Measurements from ENCODE around the gene SPIB.
A peak's percentile ranks its signal among the peaks of the same experiment; 100 is the strongest.
"Not testable (repeated sequence)": the region's sequence is repeated elsewhere in the genome, so short reads cannot be mapped to it uniquely, and the experiment has no call there.

SPIB gene

DNA sequence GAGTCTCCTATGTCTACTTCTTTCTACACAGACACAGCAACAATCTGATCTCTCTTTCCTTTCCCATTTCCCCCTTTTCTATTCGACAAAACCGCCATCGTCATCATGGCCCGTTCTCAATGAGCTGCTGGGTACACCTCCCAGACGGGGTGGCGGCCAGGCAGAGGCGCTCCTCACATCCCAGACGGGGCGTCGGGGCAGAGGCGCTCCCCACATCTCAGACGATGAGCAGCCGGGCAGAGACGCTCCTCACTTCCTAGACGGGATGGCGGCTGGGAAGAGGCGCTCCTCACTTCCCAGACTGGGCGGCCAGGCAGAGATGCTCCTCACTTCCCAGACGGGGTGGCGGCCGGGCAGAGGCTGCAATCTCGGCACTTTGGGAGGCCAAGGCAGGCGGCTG is 27.8 kb upstream of the SPIB start:
- not testable (repeated sequence) for DNase-seq (ENCODE audit: low read depth)

DNA sequence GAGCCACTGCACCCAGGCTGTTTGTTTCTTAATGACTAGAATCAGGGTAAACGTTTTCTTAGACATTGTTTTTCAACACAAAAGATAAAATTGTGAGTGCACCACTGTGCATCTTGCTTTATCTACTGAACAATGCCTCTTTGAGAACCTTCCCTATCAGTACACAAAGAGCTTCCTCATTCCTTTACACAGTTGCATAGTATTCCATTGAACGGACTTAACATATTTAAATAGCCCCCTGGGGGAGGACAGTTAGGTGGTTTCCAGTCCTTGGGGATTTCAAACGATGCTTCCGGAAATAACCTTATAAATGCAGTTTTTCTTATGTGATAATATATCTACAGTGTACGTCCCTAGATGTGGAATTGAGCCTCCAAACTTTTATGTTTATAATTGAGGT is 26.0 kb upstream of the SPIB start:
- DNase-seq (ENCODE audit: low read depth): no peak

DNA sequence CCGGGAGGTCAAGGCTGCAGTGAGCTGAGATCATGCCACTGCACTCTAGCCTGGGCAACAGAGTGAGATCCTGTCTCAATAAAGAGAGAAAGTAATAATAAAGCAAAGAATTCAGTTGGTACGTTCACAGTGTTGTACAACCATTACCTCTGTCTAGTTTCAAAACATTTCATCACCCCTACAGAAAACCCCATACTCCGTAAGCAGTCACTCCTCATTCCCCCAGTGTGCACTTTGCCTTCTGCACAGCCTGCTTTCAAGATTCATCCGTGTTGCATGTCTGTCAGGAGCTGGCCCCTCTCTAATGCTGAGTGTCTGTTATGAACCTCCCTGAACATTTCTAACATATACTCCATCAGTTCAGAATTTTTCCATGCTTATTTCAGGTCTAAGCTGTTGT is 25.1 kb upstream of the SPIB start:
- no peak for DNase-seq (ENCODE audit: low read depth)

DNA sequence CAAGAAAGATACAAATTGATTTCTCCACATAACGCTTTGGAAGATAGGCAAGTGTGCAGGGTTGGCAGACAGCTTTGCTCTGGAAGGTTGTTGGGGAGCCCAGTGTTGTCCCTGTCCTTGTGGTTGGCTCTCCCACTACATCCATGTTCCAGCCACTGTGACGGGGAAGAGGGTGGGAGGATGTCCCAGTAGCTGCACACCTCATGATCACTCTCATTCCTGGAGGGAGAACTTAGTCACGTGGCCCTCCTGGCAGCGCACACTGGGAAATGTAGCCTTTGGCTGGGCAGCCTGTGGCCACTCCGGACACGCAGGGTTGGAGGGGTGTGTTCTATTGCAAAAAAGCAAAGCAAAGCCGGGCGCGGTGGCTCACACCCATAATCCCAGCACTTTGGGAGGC is 24.7 kb upstream of the SPIB start:
- DNase-seq (ENCODE audit: low read depth): no peak

DNA sequence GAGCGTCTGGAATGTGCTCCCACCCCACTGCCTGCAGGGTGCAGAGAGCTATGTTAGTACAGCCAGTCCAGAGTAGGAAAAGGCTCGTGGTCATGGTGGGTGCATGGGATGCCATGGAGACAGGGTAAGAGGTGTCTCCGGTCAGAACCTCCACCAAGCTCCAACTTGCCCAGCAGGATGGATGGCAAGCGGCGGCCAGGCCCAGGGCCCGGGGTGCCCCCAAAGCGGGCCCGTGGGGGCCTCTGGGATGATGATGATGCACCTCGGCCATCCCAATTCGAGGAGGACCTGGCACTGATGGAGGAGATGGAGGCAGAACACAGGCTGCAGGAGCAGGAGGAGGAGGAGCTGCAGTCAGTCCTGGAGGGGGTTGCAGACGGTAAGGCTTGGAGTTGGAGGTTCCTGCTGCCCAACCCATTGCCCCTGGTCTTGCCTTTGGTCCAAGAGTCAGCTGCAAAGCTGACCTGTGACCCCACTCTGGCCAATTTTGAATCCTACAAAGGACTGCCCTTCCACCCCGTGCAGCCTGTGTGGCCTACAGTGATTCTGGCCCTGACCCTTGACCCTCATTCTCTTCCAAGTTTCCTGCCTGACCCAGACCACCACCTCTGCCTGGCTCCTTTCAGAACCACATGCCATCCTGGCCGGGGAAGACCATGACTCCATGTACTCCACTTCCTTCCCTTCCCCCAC is 19.9 kb upstream of the SPIB start:
- no peak for DNase-seq (ENCODE audit: low read depth)

DNA sequence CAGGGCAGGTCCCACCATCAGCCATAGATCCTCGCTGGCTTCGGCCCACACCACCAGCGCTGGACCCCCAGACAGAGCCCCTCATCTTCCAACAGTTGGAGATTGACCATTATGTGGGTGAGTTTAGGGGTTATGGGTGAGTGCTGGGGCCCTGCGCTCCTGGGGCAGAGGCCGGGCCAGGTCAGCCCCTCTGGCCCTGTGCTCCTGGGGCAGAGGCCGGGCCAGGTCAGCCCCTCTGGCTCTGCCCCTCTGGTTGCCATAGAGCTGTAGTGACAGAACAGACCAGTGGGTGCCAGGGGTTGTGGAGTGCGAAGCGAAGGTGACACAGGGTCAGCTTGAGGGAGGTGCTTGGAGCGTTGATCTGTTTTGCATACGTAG is 19.4 kb upstream of the SPIB start:
- DNase-seq (ENCODE audit: low read depth): no peak

DNA sequence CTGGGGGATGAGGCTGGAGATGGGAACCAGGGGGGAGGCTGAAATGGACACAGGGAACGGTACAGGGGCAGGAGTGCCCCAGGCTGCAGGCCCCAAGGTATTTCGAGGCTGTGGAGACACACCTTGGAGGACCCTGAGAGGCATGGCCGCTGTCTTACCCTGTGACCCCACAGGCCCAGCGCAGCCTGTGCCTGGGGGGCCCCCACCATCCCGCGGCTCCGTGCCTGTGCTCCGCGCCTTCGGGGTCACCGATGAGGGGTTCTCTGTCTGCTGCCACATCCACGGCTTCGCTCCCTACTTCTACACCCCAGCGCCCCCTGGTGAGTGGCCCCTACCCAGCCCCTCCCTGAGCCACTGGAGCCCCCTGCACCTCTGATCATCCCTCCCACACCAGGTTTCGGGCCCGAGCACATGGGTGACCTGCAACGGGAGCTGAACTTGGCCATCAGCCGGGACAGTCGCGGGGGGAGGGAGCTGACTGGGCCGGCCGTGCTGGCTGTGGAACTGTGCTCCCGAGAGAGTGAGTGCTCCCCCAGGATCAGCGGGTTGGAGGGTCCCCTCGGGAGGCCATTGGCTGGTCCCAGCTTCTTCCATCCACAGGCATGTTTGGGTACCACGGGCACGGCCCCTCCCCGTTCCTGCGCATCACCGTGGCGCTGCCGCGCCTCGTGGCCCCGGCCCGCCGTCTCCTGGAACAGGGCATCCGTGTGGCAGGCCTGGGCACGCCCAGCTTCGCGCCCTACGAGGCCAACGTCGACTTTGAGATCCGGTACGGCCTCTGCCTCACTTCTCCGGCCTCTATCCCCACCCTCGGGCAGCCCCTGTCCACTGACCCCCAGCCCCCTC is 16.9 kb upstream of the SPIB start:
- no peak for DNase-seq (ENCODE audit: low read depth)

DNA sequence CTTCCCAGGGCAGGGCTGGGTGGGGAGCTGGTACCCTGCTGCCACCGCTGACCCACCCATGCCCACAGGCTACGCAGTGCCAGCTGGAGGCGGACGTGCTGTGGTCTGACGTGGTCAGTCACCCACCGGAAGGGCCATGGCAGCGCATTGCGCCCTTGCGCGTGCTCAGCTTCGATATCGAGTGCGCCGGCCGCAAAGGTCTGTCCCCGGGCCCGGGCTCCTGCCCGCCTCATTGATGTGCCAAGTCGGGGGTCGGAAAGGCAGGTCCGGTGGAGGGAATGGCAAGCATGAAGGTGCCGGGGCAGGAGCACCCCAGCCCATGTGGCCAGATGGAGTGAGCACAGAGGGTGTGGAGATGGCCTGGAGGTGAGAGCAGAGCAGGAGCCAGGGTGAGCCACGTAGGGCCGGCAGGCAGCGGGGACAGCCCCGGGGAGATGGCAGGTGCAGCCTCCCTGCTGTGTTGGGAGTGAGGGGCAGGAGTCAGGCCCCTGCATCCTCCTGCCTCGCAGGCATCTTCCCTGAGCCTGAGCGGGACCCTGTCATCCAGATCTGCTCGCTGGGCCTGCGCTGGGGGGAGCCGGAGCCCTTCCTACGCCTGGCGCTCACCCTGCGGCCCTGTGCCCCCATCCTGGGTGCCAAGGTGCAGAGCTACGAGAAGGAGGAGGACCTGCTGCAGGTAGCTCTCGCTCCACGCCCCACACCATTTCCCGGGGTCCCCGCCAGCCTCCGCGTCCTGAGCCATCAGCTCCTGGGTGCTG is 16.0 kb upstream of the SPIB start:
- DNase-seq (ENCODE audit: low read depth): no peak

DNA sequence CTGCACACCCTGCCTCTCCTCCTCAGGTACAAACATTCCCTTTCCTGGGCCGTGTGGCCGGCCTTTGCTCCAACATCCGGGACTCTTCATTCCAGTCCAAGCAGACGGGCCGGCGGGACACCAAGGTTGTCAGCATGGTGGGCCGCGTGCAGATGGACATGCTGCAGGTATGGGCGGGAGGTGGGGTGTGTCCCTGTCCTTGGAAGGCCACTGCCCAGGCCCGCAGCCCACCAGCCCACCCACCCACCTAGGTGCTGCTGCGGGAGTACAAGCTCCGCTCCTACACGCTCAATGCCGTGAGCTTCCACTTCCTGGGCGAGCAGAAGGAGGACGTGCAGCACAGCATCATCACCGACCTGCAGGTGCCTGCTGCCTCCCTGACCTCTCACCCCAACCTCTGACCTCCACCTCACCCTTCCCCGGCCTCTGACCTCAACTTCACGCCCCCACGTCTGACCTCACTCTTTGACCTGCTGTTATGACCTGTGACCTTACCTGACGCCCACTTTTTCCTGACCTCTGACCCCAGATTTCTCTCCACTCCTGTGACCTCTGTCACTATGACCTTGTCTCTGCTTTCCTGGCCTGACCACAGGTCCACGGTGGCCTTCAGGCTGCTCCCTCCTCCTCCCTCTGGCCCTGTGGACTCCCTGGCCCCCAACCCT is 12.4 kb upstream of the SPIB start:
- DNase-seq (ENCODE audit: low read depth): no peak

DNA sequence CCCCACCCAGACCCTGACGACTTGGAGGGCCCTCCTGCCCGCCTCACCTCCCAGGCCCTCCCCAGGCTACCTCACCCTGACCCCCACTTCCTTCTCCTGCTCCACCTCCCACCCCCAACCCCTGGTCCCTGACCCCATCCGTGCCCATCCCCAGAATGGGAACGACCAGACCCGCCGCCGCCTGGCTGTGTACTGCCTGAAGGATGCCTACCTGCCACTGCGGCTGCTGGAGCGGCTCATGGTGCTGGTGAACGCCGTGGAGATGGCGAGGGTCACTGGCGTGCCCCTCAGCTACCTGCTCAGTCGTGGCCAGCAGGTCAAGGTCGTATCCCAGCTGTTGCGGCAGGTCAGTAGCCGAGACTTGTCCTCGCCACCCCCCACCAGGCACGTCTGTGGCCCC is 11.9 kb upstream of the SPIB start:
- DNase-seq (ENCODE audit: low read depth): no peak

DNA sequence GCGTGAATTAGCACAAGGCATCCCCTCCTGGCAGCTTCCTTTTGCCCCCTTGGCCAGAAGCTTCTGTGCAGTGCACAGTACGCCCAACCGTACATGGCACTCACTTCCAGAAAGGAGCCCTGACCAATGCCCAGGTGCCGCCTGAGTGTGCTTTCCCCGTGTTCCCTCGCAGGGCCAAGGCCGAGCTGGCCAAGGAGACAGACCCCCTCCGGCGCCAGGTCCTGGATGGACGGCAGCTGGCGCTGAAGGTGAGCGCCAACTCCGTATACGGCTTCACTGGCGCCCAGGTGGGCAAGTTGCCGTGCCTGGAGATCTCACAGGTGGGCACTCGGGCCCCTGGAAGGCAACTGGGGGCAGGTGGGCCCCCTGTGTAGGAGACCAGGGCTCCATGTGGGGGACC is 9.4 kb upstream of the SPIB start:
- DNase-seq (ENCODE audit: low read depth): no peak

DNA sequence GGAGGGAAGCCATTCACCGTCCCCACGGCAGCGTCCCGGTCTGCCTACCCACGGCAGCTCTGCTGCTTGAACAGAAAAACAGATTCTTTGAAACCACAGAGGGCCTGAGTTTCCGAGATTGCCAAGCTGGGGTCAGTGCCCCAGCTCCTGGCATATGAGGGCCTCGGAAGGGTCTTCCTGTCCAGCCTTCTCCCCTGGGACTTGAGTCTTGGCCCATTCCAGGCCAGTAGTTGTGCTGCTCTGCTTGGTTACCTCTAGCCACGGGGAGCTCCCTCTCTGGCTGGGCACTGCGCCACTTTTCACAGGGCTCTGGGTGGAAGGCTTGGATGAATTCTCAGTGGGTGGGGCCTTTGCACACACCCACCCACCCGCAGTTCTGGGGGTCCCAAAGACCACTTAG is 8.6 kb upstream of the SPIB start:
- no peak for DNase-seq (ENCODE audit: low read depth)

DNA sequence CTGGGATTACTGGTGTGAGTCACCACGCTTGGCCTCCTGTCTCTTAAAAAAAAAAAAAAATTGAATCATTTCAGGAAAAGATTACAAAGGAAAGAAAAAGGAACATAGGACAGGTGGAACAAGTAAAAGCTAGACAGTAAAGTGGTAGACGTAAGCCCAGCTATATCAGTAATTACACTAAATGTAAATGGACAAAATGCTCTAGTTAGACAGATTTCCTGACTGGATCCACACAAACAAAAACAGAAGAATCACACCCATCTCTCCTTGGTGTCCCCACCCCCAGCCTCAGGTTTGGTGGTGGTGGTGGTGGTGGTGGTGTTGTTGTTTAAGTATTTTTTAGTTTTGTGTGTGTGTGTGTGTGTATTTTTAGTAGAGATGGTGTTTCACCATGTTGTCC is 6.3 kb upstream of the SPIB start:
- no peak for DNase-seq (ENCODE audit: low read depth)

DNA sequence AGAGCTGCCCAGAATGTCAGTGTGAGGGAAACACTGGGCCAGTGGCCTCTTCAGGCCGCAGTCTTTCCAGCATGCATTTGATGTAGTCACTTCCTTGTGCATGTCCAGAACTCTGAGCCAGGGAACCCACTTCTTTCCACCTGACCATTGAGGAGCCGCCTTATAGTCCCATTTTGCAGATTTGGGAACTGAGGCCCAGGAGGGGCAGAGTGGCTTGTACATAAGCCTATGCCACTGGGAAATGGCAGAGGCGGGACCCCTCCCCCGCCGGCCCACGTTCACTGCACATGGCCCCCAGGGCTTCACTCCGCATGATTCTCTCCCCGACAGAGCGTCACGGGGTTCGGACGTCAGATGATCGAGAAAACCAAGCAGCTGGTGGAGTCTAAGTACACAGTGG is 5.6 kb upstream of the SPIB start:
- no peak for DNase-seq (ENCODE audit: low read depth)

DNA sequence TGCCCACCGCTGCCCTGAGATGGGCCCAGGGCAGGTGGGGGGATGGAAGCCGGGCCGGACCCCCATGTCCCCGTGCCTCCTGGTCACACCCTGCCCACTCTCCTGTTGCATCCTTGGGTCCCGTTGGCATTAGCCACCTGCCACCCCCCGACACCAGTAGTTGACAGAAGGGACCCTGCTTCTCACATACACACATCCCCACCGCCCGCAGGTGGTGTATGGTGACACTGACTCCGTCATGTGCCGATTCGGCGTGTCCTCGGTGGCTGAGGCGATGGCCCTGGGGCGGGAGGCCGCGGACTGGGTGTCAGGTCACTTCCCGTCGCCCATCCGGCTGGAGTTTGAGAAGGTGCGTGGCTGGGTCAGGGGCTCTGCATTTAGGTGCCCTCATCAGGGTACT is 5.2 kb upstream of the SPIB start:
- no peak for DNase-seq (ENCODE audit: low read depth)

DNA sequence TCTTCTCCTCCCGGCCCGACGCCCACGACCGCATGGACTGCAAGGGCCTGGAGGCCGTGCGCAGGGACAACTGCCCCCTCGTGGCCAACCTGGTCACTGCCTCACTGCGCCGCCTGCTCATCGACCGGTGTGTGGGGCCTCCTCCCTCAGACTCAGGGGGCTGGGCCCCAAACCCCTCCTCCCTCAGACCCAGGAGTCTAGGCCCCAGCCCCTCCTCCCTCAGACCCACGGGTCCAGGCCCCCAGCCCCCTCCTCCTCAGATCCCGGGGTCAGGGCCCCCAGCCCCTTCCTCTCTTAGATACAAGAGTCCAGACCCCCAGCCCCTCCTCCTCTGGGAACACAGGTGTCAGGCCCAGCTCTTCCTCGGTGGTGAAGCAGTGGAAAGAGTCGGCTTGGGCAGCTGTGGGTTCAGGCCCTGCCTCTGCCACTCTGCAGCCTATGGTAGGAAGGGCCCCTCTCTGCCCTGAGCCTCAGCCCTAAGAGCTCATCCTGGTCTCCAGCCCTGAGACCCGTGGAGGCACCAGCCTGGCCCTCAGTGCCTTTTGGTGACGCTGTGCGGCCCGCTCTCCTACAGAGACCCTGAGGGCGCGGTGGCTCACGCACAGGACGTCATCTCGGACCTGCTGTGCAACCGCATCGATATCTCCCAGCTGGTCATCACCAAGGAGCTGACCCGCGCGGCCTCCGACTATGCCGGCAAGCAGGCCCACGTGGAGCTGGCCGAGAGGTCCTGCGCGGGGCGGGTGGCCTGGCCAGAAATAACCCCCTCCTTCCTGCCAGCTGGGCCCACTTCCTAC is 3.7 kb upstream of the SPIB start:
- peak; percentile 61 for DNase-seq (ENCODE audit: low read depth)

DNA sequence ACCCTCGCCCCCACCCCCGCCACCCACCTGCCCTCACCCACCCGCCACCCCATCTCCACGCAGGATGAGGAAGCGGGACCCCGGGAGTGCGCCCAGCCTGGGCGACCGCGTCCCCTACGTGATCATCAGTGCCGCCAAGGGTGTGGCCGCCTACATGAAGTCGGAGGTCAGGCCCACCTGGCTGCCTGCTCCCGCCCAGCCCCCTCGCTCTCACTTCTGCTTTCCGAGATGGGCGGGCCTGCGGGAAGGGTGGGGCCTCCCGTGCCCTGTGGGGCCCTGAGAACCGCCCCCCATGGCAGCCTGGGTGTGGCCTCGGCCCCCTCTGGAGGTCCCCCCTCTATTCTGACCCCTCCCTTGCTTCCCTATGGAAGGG is 3.1 kb upstream of the SPIB start:
- DNase-seq (ENCODE audit: low read depth): no peak

DNA sequence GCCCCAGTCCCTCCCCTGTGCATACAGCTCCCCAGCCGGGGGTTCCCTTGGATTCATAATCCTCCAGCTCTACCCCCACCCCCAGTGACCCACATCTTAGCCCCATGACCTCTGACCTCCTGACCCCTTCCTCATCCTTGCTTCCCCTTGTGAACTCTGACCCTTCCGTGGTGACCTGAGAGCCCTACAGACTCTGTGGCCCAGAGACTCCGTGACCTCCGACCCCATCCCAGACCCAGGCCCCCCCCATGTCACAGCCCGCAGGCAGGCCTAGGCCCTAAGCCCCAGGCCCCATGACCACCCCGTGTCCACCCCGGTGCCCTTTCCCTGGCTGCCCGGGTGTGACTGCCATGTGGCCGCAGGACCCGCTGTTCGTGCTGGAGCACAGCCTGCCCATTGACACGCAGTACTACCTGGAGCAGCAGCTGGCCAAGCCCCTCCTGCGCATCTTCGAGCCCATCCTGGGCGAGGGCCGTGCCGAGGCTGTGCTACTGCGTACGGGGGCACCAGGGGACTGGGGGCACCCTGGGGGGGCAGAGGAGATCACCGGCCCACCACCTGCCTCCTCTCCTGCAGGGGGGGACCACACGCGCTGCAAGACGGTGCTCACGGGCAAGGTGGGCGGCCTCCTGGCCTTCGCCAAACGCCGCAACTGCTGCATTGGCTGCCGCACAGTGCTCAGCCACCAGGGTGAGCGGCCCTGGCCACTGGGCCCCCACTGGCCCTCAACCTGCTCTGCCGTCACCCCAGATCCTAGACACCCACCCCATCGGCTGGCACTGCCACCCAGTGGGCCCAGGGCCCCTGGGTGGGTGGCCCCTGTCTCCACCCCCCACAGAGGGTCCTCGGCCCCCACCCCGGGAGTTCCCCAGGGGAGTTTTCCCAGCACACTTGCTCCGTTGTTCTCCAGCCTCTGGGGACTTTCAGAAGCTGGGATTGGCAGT is 2.4 kb upstream of the SPIB start:
- no peak for DNase-seq (ENCODE audit: low read depth)

DNA sequence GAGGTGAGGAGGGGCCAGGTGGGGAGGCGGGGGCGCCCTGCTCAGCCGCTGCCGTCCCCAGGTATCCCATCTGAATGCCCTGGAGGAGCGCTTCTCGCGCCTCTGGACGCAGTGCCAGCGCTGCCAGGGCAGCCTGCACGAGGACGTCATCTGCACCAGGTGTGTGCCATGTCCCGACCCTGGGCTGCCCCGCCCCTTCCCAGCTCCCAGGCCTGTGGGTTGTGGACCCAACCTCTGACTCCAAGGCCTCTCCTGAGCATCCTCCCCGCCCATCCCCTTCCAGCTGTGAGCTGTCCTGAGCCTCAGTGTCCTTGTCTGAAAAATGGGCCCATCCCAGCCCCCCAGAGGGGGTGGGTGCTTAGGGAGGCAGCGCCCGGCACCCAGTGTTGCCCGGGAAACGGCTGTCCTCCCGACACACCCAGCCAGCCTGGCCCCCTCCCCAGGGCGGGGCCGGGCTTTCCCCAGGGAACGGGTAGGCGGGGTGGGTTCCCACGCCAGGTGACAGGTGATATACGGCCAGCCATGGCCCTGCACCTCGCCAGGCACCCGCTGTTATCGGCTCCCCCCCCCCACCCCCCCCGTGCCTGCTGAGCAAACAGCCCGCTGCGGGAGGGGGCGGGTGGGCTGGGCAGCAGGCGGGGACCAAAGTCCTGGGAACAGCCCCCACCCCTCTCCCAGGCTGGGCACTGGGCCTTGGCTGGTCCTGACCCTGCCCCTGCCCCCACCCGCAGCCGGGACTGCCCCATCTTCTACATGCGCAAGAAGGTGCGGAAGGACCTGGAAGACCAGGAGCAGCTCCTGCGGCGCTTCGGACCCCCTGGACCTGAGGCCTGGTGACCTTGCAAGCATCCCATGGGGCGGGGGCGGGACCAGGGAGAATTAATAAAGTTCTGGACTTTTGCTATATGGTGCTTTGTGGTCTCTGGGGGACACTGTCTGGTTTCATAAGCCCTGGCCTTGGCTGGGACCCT is 1.3 kb upstream of the SPIB start:
- no peak for DNase-seq (ENCODE audit: low read depth)

Measured in stimulated activated CD8-positive, alpha-beta memory T cell treated with anti-CD3 and anti-CD28 coated beads, Interleukin-4, amount 100 ng/mL, for 24 hours (primary cell).